KBM-7 (cell line): Measurements from ENCODE around the gene GPR89B.
"Not testable (repeated sequence)": the region's sequence is repeated elsewhere in the genome, so short reads cannot be mapped to it uniquely, and the experiment has no call there.

Experiments used
- DNase-seq: peaks from one replicate; pipeline ENCODE4 v3.0.0-alpha.2; 2015
- in situ Hi-C: fragments of 300-500 bp; cut with MboI; formaldehyde crosslinking; loops from 2 replicates; pipeline ENCODE4 v1.14.3; 2020; ENCODE audit warnings: low sequenced_read_pairs, low pct_unique_long_range_greater_than_20kb, mixed read lengths

Gene GPR89B

DNA sequence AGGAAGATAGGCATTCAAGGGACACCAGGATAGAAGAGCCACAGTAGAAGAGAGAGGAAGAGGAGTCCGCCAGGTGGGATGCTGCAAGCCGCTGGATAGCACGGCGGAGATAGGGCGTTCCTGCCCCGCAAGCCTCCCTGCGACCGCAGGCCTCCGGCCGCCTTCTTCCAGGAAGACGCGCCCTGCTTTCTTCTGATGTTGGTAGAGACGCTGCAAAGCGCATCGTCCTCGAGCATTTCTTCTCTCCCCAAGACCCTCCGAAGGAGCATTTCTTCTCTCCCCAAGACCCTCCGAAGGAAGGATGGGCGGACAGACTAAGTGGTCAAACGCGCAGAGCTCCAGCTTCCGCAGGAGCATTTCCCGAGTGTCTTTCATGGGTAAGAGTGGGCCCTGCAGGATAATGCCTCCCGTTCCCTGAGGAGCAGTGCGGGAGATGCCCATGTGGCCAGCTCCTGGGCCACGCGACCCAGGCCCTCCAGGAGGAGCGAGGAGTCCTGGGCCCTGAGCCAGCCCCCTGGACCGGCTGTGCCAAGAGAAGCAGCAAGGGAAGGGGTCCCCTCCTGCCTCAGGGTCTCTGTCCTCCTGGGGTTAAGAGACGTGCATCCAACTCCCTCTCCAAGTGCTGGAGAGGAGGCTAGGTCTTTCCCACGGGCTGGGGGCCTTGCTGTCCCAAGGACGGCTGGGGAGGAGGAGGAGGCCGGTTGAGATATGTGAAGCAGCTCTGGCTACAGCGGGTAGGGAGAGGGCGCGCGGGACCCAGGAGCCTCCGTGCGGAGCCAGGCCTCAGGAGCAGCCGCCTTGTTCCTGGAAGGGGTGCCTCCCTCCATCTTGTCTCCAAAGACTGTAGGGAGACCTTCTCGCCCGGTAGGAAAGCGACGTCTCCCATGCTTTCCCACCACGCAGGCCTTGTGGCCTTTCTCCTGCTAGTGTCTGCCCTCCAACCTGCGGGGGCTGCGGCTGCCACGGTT, 85.2 kb downstream of the GPR89B start:
- in situ Hi-C loops, DNase-seq: not testable (repeated sequence)

- in situ Hi-C loops, DNase-seq: not testable (repeated sequence)
Observed at GRCh38 chr1:148014289-148015200, 86.3 kb downstream of the GPR89B start.

GRCh38 chr1:148024918-148025317, 96.7 kb downstream of the GPR89B start:
- DNase-seq, in situ Hi-C loops: not testable (repeated sequence)

DNA sequence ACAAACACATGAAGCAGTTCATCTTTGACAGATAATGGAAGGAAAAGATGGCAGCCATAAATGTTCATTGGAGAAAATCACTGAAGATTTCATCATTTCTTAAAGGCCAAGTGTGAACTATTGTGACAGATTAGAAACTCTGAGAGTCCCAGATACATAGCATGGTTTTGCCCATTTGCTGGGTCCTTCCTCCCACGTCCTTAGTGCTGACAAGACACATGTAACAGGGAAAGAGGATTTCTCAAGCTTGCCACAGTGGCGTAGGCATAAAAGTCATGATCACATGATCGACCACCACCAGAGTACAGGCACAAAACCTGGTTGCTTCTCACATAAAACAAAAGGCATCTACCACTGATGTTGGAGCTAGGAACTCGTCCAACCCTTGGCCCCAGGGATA, 98.8 kb downstream of the GPR89B start:
- DNase-seq, in situ Hi-C loops: not testable (repeated sequence)

DNA sequence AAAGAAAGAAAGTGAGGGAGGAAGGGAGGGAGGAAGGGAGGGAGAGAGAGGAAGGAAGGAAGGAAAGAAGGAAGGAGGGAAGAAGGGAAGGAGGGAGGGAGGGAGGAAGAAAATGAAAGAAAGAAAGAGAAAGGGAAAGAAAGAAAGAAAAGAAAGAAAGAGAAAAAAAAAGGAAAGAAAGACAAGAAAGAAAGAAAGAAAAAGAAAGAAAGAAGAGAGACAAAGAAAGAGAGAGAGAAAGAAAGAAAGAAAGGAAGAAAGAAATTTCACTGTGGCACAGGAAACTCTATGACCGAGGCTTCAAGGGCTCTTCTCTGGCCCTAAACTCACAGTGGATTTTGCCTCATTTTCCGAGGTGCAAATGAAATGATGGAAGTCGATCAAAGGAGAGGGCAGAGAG, 104.0 kb downstream of the GPR89B start:
- DNase-seq, in situ Hi-C loops: not testable (repeated sequence)

- DNase-seq, in situ Hi-C loops: not testable (repeated sequence)
Observed at GRCh38 chr1:148032690-148033089, 104.5 kb downstream of the GPR89B start.

GRCh38 chr1:148033147-148033546, 104.9 kb downstream of the GPR89B start:
- DNase-seq, in situ Hi-C loops: not testable (repeated sequence)

DNA sequence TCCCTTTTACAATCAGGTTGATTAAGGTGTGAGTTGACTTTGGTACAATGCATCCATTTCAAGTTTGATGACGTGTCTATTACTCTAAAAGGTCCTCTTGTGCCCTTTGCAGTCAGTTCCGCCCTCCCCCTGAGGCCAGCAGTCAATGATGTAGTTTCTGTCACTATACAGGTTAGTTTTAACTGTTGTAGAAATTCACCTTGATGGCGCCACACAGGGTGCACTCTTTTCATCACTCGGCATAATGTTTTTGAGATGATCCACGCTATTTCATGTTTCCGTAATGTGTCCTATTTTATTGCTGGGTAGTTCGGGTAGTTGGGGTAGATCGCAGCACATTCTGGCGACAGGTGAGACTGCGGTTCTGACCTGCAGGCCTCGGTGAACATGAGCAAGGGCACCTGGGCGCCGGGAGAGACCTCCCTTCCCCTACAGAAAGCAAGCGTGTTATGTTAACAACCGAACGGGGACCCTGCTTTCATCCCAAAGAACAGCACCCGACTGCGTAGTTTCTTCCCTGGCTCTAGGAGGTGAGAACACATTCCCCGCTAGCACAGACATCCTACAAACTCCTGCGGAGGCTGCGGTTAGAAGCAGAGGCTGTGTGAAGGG, 109.7 kb downstream of the GPR89B start:
- in situ Hi-C loops, DNase-seq: not testable (repeated sequence)

- in situ Hi-C loops, result not testable (repeated sequence)
- peak; percentile 74 for DNase-seq
Observed at GRCh38 chr1:148038462-148039333, 110.5 kb downstream of the GPR89B start.
